GM18861 (cell line): Measurements from ENCODE around the gene FBLN1.
"Not testable (repeated sequence)": the region's sequence is repeated elsewhere in the genome, so short reads cannot be mapped to it uniquely, and the experiment has no call there.

Source experiments
- ATAC-seq: cut with Tn5 transposase; IDR thresholded peaks from one replicate; pipeline ENCODE4 v1.9.1; 2021; ENCODE audit not compliant: unreplicated experiment

The FBLN1 gene

DNA sequence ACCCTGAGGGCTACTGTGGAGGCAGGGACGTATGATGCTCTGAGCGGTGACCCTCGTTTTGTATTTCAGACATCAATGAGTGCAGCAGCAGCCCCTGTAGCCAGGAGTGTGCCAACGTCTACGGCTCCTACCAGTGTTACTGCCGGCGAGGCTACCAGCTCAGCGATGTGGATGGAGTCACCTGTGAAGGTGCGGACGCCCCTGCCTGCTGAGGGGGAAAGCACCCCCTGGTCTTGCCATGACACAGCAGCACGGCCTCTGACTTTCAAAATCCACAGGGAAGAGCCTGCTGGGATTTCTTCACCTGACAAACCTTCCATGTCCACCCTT, 44.3 kb downstream of the FBLN1 start:
- ATAC-seq = no peak

- no peak for ATAC-seq
Measured at GRCh38 chr22:45547731-45548130, 45.0 kb downstream of the FBLN1 start.

- ATAC-seq = no peak
Measured at GRCh38 chr22:45548247-45548840, 45.7 kb downstream of the FBLN1 start.

DNA sequence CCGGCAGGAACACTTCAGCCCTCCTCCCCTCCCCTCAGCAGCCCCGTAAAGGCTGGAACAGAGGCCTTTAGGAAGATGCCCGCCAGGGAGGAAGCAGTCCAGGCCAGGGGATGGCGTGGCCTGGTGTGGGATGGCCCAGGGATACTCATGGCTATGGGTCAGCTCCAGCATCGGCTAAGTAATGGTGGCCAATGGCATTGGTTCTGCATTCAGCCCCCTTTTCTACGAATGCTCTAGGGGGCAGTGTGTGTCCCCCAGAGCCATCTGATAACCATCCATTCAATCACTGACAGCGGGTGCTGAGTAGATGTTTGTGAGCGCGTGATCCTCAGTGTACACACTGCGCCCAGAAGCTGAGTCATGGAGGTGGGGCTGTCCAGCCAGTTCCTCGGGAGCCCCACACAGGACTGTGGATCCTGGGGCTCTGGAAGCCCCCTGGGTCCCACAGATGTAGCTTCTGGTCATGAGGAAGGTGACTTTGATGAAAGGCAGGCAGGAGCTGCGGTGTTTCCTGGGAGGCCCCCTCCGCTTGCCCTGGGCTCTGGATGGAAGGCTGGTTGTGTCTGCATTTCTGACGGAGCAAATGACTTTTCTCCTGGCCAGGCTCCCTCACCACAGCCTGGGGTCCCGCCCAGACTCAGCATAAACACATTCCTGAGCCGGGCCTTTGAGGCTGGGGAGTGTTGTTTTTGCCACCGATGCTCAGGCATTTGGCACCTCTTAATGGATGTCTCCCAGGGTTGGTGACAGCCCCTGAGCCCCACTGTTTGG, 46.5 kb downstream of the FBLN1 start:
- ATAC-seq = no peak

DNA sequence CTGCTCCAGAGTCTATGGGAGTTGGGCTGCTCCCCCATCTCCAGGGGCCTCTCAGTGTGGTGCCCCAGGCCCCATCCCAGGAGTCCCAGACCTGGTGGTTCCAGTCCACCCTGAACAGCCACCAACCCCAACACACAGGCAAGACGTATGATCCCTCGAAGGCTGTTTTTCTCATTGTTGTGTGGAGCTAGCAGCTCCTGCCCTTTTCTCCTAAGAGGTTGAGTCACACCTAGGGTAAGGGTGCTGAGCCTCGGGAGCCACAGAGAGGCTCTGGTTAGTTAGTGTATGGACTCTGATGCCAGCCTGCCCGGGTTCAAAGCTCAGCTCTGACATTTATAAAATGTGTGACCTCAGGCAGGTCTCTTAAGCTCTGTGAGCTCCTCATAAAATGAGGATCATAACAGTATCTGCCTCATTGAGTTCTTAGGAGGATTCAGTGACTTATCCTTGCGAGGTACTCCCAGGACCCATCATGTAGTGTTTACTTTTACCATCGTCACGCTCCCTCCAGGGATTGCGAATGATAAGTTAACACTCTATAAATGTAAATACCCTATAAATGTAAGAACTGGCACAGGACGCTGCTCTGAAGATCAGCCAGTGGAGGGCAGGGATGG, 47.2 kb downstream of the FBLN1 start:
- ATAC-seq = no peak

DNA sequence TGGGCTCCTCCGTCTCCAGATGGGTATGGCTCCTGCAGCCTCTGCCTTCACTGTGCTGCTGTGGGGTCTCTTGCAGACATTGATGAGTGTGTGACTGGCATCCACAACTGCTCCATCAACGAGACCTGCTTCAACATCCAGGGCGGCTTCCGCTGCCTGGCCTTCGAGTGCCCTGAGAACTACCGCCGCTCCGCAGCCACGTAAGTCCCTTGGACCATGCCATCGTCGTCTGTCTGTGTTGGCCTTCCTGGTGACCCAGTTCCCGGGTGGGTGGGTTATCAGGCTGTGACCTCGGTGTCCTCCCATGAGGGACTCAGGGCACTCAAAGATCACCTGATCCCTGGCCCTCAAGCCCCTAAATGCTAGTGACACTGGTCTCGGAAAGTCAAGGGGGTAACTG, 47.7 kb downstream of the FBLN1 start:
- no peak for ATAC-seq

- no peak for ATAC-seq
Measured at GRCh38 chr22:45550891-45551290, 48.2 kb downstream of the FBLN1 start.

GRCh38 chr22:45551310-45552016, 48.8 kb downstream of the FBLN1 start:
- ATAC-seq = no peak

DNA sequence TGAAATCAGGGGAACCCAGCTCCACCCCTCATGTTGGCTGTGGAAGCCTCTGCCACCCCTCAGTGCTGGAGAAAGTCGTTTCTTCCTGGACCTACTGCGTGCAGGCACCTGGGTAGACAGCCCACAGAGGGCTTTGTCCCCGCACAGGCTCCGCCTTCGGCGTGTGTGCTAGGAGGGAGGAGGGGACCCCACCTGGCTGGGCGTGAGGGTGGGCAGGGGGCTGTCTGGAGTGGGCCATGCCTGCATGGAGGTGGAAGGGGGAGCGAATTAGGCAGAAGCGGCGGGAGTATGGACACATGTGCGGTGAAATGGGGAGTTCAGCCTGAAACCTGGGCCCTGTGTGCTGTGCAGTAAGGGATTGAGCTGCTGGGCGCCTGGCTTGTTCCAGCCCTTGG, 49.3 kb downstream of the FBLN1 start:
- ATAC-seq = no peak

DNA sequence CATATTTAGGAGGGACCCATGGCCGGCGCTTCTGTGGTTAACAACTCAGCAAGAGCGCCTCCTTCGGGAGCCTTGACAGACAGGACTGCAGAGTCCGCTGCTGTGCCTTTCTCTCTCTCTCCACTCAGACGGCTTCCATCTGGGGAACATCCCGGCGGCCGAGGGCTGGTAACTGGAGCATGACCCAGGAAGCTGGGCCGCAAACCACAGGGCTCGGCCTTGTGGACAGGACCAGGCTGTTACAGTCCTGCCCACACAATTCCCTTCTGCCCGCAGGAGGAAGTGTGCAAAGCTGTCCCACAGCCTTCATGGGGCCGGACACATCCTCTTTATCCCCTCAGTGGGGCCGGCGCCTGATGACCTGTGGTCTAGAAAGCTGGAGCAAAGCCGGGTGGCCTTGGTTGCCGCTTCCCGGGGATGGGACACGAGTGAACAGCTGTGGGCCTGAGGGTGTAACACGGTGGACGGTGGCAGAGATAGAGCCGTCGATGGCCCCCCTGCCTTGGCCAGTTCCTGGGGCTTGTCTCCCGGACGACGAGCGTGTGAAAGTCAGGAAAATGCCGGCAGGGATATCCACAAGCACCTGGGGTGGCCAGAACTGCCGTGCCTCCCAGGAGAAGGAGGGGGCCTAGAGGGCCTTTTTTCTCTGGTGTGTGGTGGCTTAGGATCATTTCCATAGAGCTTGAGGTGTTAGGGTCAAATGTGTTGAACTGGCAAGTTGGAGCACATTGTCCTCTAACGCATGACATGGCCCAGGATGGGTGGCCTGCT, 50.1 kb downstream of the FBLN1 start:
- no peak for ATAC-seq

DNA sequence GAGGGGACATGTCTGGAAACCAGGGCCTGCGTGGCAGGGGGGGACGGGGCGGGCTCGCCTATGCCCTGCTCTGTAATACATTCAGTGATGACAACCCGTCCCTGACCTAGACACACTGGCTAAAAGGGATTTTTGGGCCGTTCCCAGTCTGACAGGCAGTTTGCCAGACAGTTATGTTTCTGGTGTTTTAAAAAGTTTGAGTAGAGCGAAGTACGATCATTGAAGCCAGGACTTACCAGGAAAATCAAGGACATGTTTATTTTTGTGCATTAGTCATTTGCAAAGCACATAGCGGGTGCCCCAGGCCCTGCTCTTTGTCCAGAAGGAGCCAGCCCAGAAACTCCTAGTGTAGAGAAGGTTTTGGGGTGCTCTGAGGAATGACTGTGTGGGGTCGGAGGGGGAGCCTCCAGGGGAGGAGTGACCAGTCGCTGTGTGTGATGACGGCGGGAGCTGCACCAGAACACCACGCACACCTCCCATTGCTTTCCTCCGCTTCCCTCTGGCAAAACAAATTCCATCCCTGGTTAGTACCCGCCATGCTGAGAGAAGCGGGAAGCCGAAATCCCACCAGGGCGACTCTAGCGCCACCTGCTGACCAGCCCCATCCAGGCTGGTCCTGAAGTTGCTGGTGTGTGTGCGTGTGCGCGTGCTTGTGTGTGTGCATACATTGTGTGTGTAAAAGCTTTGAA, 50.8 kb downstream of the FBLN1 start:
- no peak for ATAC-seq

- no peak for ATAC-seq
Measured at GRCh38 chr22:45554040-45554406, 51.3 kb downstream of the FBLN1 start.

GRCh38 chr22:45554861-45555260, 52.2 kb downstream of the FBLN1 start:
- no peak for ATAC-seq

DNA sequence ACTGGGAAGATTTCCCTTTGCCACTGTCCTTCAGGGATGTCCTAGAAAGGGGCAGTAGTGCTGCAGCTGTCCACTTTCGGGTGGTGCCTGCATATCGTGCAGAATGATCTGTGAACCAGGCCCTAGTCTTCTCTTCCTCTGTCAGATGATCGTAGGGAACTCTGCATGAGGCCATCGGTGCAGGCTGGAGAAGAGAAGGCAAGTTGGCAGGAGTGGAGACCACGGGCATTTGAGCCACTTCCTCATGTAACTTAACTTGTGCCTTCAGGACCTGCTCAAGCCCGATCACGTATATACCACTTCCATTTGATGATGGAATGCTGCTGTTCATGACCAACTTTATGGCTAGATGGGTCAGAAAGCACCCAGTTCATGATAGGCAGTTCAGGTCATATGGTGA, 55.2 kb downstream of the FBLN1 start:
- not testable (repeated sequence) for ATAC-seq

DNA sequence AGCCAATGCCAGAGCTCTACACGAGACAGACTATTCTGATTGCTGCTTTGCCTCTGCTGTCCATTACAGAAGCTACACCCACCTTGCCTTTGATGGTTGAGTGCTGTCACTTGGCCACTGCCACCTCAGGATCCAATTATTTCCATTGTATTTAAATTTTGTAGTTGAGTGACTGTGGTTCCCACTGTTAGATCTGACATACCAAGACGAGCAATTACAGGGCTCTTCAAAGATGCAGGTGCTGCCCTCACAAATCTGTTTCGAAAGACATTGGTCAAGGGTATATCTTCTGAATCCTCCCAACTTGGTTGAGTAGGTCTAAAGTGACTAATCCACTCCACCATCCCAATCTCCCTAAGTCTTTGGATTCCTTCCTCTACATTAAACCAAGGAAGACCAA, 57.4 kb downstream of the FBLN1 start:
- not testable (repeated sequence) for ATAC-seq

DNA sequence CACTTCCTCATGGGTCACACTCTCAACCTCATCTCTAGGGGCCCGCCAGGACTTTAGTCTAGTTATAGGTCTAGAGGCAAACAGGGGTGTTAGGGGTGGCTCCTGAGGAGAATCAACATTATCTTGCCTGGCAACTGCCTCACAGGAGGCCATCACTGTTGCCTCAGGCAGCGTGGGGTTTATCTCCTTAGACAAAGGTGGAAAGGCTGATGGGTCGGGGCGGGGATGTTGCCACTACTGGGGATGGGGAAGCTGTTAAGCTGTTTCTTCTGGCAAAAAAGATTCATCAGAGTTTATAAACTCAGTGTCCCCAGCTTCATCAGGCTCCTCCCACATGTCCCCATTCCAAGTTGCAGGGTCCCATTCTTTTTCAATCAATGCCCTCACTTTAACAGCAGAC, 58.1 kb downstream of the FBLN1 start:
- not testable (repeated sequence) for ATAC-seq

DNA sequence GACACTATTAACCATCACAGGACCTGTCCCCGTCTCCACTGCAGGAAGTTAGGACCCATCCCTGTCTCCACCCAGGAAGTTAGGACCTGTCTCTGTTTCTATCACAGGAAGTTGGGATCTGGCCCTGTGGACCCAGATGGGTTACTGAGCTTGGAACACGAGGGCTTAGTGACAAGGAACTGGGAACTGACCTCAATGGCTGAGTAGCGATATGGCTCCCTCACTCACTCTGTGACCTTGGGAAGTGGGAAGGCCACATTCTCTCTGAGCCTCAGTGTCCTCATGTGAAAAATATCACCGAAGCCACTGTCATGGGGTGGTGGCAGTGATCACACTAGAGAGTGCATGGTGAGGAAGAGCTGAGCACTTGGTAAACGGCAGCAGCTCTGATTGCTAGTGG, 59.4 kb downstream of the FBLN1 start:
- no peak for ATAC-seq

DNA sequence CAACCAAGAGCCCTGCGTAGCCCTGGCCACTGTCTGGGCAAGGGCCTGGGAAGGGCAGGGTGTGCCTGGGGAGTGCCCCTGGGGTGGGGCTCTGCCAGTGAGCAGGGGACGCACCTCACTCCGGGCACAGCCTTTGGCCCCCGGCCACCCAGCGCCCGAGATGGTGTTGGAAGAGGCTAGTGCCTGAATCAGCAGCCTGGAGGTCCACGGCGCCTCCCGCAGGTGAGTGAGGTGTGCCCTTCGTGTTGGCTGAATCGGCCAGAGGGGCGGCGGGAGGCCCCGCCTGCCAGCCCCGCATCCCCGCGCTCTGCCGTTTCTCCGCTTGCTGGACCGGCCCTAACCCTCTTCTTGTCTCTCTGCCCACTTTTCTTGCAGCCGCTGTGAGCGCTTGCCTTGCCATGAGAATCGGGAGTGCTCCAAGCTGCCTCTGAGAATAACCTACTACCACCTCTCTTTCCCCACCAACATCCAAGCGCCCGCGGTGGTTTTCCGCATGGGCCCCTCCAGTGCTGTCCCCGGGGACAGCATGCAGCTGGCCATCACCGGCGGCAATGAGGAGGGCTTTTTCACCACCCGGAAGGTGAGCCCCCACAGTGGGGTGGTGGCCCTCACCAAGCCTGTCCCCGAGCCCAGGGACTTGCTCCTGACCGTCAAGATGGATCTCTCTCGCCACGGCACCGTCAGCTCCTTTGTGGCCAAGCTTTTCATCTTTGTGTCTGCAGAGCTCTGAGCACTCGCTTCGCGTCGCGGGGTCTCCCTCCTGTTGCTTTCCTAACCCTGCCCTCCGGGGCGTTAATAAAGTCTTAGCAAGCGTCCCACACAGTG, 60.1 kb downstream of the FBLN1 start:
- ATAC-seq = no peak

DNA sequence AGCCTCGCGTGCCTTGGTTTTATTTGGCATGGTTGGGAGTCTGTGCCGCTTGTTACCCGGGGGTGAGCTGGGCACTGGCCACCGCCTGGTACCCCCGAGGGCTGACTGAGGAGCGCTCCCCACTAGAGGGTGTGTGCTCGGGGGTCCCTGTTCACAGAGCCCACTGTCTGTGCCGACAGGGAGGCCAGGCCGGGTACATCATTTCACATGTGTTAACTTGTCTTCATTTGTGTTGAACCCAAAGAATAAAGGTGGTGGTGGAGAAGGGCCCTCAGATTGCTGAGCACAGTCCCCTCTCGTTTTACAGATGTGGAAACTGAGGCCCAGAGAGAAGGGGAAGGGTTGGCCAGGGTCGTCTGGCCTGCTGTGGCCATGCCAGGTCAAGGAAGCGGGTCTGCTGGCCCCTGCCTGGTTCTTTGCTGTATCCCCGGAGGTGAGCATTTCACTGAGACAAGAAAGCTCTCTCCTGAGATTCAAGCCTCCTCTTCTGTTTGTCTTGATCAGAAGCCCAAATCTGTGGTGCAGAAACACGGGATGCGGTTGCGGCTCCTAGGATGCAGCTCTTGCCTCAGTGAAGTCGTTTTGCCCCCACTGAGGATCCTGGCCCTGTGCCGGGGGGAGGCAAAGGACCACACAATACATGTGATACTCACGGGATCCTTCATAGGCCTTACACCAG, 60.8 kb downstream of the FBLN1 start:
- ATAC-seq = no peak
